Ishikawa (cell line): Measurements from ENCODE around the gene LCP2.

Experiments used
- CEBPB ChIP-seq: IDR thresholded peaks from 2 replicates; pipeline ENCODE4 v1.6.1; 2012
- CREB1 ChIP-seq: IDR thresholded peaks from 2 replicates; pipeline ENCODE4 v1.6.1; 2012; ENCODE audit warnings: low read depth
- EGR1 ChIP-seq: IDR thresholded peaks from 2 replicates; pipeline ENCODE4 v1.6.1; 2012
- EP300 ChIP-seq: IDR thresholded peaks from 2 replicates; pipeline ENCODE4 v1.6.1; 2012; ENCODE audit warnings: borderline replicate concordance
- FOXM1 ChIP-seq: IDR thresholded peaks from 2 replicates; pipeline ENCODE4 v1.6.1; 2012; ENCODE audit warnings: low read depth, borderline replicate concordance
- MAX ChIP-seq: IDR thresholded peaks from 2 replicates; pipeline ENCODE4 v1.6.1; 2012
- NFIC ChIP-seq: IDR thresholded peaks from 2 replicates; pipeline ENCODE4 v1.6.1; 2012
- RAD21 ChIP-seq: IDR thresholded peaks from 2 replicates; pipeline ENCODE4 v1.6.1; 2012; ENCODE audit warnings: low read depth
- REST ChIP-seq: IDR thresholded peaks from 2 replicates; pipeline ENCODE4 v1.6.1; 2012; ENCODE audit warnings: low read depth, mild to moderate bottlenecking
- TAF1 ChIP-seq: IDR thresholded peaks from 2 replicates; pipeline ENCODE4 v1.6.1; 2012; ENCODE audit warnings: low read depth, mild to moderate bottlenecking
- TCF12 ChIP-seq: IDR thresholded peaks from 2 replicates; pipeline ENCODE4 v1.6.1; 2012; ENCODE audit warnings: low read depth
- TEAD4 ChIP-seq: IDR thresholded peaks from 2 replicates; pipeline ENCODE4 v1.6.1; 2012
- USF1 ChIP-seq: IDR thresholded peaks from 2 replicates; pipeline ENCODE4 v1.6.1; 2012
- YY1 ChIP-seq: IDR thresholded peaks from 2 replicates; pipeline ENCODE4 v1.6.1; 2012; ENCODE audit warnings: low read depth
- ZBTB7A ChIP-seq: IDR thresholded peaks from 2 replicates; pipeline ENCODE4 v1.6.1; 2012; ENCODE audit warnings: low read depth

Gene LCP2

GRCh38 chr5:170312666-170313065, 15.1 kb upstream of the LCP2 start:
- TF ChIP-seq FOXM1 (no peak), ZBTB7A (no peak), CEBPB (no peak), MAX (no peak), CREB1 (no peak), TEAD4 (no peak), REST (no peak), USF1 (no peak), TAF1 (no peak), EP300 (no peak), YY1 (no peak), RAD21 (no peak), NFIC (no peak), TCF12 (no peak), EGR1 (no peak)

GRCh38 chr5:170312301-170312595, 14.7 kb upstream of the LCP2 start:
- TF ChIP-seq USF1, result no peak
- no peak for TF ChIP-seq NFIC

- no peak for TF ChIP-seq CREB1
- no peak for TF ChIP-seq TCF12
- TF ChIP-seq TEAD4, result no peak
- no peak for TF ChIP-seq EP300
- TF ChIP-seq RAD21, result no peak
- TF ChIP-seq CEBPB, result no peak
- TF ChIP-seq FOXM1, result no peak
- no peak for TF ChIP-seq YY1
- TF ChIP-seq USF1, result no peak
- TF ChIP-seq EGR1, result no peak
- no peak for TF ChIP-seq REST
- TF ChIP-seq NFIC, result no peak
- TF ChIP-seq TAF1, result no peak
- TF ChIP-seq MAX, result no peak
- TF ChIP-seq ZBTB7A, result no peak
Observed at GRCh38 chr5:170311511-170312300, 14.1 kb upstream of the LCP2 start.

GRCh38 chr5:170310256-170310926, 12.8 kb upstream of the LCP2 start:
- TF ChIP-seq MAX, result no peak
- TF ChIP-seq EP300, result no peak
- no peak for TF ChIP-seq YY1
- TF ChIP-seq TCF12, result no peak
- no peak for TF ChIP-seq REST
- TF ChIP-seq CREB1, result no peak
